ENCODE results near the gene EME2.

DNA sequence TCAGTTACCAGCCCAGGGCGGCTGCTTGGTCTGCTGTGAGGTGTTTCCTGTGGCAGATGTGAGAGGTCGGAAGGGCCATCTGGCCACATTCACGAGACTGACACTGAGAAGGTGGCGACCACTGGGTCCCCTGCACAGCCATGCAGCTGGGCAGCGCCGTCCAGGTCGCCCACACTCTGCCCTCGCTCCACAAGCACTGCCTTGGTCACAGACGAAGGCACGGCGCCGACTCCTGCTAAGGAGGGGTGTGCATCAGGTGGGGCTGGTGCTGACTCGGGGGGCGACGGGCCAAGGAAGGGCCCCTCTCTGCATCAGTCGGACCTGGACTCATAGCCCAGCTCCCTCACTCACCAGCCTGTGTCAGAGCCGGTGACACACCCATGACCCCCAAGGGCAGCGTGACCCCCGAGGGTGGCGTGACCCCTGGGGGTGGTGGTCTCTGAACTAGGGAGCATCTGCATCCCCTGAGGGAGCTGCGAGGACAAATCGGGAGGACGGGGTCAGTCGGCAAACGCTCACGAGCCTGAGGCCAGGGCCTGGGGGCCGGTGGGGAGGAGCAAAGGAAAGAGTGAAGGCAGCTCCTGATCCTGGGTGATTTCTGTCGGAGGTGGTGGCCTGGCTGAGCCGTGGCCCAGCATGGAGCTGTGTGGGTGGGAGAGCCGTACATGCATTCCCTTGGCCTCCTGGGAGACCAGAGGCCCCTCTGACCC is 31.7 kb upstream of the EME2 start:
- TF ChIP-seq FOSL1 (CRISPR knock-in tag; IDR thresholded peaks at IDR 0.05; ENCODE audit: borderline replicate concordance): no peak
- TF ChIP-seq, protein P1, sequence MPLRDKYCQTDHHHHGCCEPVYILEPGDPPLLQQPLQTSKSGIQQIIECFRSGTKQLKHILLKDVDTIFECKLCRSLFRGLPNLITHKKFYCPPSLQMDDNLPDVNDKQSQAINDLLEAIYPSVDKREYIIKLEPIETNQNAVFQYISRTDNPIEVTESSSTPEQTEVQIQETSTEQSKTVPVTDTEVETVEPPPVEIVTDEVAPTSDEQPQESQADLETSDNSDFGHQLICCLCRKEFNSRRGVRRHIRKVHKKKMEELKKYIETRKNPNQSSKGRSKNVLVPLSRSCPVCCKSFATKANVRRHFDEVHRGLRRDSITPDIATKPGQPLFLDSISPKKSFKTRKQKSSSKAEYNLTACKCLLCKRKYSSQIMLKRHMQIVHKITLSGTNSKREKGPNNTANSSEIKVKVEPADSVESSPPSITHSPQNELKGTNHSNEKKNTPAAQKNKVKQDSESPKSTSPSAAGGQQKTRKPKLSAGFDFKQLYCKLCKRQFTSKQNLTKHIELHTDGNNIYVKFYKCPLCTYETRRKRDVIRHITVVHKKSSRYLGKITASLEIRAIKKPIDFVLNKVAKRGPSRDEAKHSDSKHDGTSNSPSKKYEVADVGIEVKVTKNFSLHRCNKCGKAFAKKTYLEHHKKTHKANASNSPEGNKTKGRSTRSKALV (CRISPR knock-in tag; IDR thresholded peaks at IDR 0.05): no peak
- no peak for TF ChIP-seq TMF1 (CRISPR knock-in tag; IDR thresholded peaks at IDR 0.05; ENCODE audit: low read depth)
- TF ChIP-seq, protein P2, sequence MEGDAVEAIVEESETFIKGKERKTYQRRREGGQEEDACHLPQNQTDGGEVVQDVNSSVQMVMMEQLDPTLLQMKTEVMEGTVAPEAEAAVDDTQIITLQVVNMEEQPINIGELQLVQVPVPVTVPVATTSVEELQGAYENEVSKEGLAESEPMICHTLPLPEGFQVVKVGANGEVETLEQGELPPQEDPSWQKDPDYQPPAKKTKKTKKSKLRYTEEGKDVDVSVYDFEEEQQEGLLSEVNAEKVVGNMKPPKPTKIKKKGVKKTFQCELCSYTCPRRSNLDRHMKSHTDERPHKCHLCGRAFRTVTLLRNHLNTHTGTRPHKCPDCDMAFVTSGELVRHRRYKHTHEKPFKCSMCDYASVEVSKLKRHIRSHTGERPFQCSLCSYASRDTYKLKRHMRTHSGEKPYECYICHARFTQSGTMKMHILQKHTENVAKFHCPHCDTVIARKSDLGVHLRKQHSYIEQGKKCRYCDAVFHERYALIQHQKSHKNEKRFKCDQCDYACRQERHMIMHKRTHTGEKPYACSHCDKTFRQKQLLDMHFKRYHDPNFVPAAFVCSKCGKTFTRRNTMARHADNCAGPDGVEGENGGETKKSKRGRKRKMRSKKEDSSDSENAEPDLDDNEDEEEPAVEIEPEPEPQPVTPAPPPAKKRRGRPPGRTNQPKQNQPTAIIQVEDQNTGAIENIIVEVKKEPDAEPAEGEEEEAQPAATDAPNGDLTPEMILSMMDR (CRISPR knock-in tag; IDR thresholded peaks at IDR 0.05): no peak
- TF ChIP-seq ZNF274 (CRISPR knock-in tag; IDR thresholded peaks at IDR 0.05): no peak
- TF ChIP-seq HMG20A (CRISPR knock-in tag; IDR thresholded peaks at IDR 0.05; ENCODE audit: borderline replicate concordance): no peak

All from HepG2 (cell line).